Stimulated activated CD8-positive, alpha-beta memory T cell treated with anti-CD3 and anti-CD28 coated beads, Interleukin-15, amount 100 ng/mL, for 48 hours (primary cell): ENCODE results near the gene REV3L.
"Not testable (repeated sequence)": the region's sequence is repeated elsewhere in the genome, so short reads cannot be mapped to it uniquely, and the experiment has no call there.

Experiments used
- DNase-seq, 2 donors: peaks; one replicate each; pipeline ENCODE4 v3.0.0-alpha.2; 2020; ENCODE audit warnings: low read depth in 2 of 2

Gene REV3L

GRCh38 chr6:111260570-111261298, 222.3 kb downstream of the REV3L start:
- no peak for DNase-seq

- peak; percentile 98 to 99 for DNase-seq
Measured at GRCh38 chr6:111259089-111259831, 223.8 kb downstream of the REV3L start.

- no peak for DNase-seq
Measured at GRCh38 chr6:111258615-111259088, 224.4 kb downstream of the REV3L start.

GRCh38 chr6:111258010-111258409, 225.0 kb downstream of the REV3L start:
- no peak for DNase-seq

GRCh38 chr6:111256646-111257045, 226.4 kb downstream of the REV3L start:
- no peak for DNase-seq

- not testable (repeated sequence) for DNase-seq
Measured at GRCh38 chr6:111255838-111256237, 227.2 kb downstream of the REV3L start.

GRCh38 chr6:111254779-111255166, 228.2 kb downstream of the REV3L start:
- no peak for DNase-seq

GRCh38 chr6:111254004-111254778, 228.8 kb downstream of the REV3L start:
- DNase-seq = no peak

GRCh38 chr6:111252726-111253125, 230.3 kb downstream of the REV3L start:
- DNase-seq = no peak

GRCh38 chr6:111250791-111251354, 232.1 kb downstream of the REV3L start:
- DNase-seq = no peak
